Gastrocnemius medialis (tissue), 4 donors: ENCODE data around the gene TRIM45. TPM values are rescaled to one million over a fixed set of nuclear protein-coding genes. Genes with fewer than 3 reads are reported as not detected.
A peak's percentile ranks its signal among the peaks of the same experiment; 100 is the strongest.

Experiments used
- ATAC-seq, 2 donors: fragments of 150-250 bp; one replicate each; pipeline ENCODE4 v1.9.1; 2016
- DNase-seq, 2 donors: peaks; one replicate each; pipeline ENCODE4 v3.0.0-alpha.2; 2019
- H3K27ac ChIP-seq, 4 donors: fragments of 200-600 bp; sonication (generic); 1 replicate in 1 of 4; 2 replicates in 3 of 4; pipeline ENCODE4 v1.5.1; 2016 to 2018; ENCODE audit warnings: mild to moderate bottlenecking in 2 of 4, moderate library complexity in 1 of 4
- H3K27me3 ChIP-seq, 3 donors: fragments of 200-600 bp; sonication (generic) in 2 of 3; 1 replicate in 1 of 3; 2 replicates in 2 of 3; pipeline versions ENCODE4 v1.5.1 to v1.6.0; 2016 to 2019; ENCODE audit warnings: mild to moderate bottlenecking in 1 of 3, moderate library complexity in 1 of 3
- H3K36me3 ChIP-seq, 2 donors: fragments of 200-600 bp; sonication (generic) in 1 of 2; one replicate each; pipeline ENCODE4 v1.5.1; 2017 to 2018
- H3K4me1 ChIP-seq, 2 donors: fragments of 200-600 bp; sonication (generic) in 1 of 2; one replicate each; pipeline ENCODE4 v1.5.1; 2016 to 2017; ENCODE audit warnings: mild to moderate bottlenecking in 2 of 2
- H3K4me3 ChIP-seq, 4 donors: fragments of 200-600 bp; sonication (generic) in 3 of 4; 1 replicate in 1 of 4; 2 replicates in 3 of 4; pipeline ENCODE4 v1.5.1; 2016 to 2019; ENCODE audit warnings: mild to moderate bottlenecking in 2 of 4
- H3K9me3 ChIP-seq, 3 donors: fragments of 200-600 bp; sonication (generic) in 2 of 3; 1 replicate in 1 of 3; 2 replicates in 2 of 3; pipeline ENCODE4 v1.5.1; 2016 to 2019
- POLR2A ChIP-seq, 2 donors: fragments of 450-650 bp; IDR thresholded peaks; one replicate each; pipeline ENCODE4 v1.6.1; 2017; ENCODE audit warnings: antibody characterized with exemption in 2 of 2, mild to moderate bottlenecking in 2 of 2, moderate library complexity in 2 of 2
- in situ Hi-C, 4 donors: fragments of 200-750 bp; cut with MboI; loops; one replicate each; pipeline versions ENCODE4 v1.15.0 to v1.8.0; 2017; ENCODE audit warnings: low sequenced_read_pairs in 4 of 4
- intact Hi-C: fragments of 100-400 bp; cut with DNase I; formaldehyde crosslinking; loops from one replicate; pipeline ENCODE4 v1.15.1; 2023; ENCODE audit warnings: low total_unique reads
- total RNA-seq, 4 donors: library from RNA; depleted of rRNA; stranded (reverse); fragments of >200 nt; gene quantifications; one replicate each; pipeline versions ENCODE4 v1.1.0 to v1.2.3, GENCODE V29; 2016
- TF ChIP-seq, protein P1 (sequence below), 5 experiments: fragments of 450-650 bp in 3 of 5; fragments of 200-600 bp in 2 of 5; sonication (generic) in 2 of 5; IDR thresholded peaks in 4 of 5; conservative IDR thresholded peaks in 1 of 5; 1 replicate in 4 of 5; 2 replicates in 1 of 5; pipeline ENCODE4 v1.5.1; 2016 to 2019; ENCODE audit warnings: antibody characterized with exemption in 5 of 5, mild to moderate bottlenecking in 3 of 5, moderate library complexity in 3 of 5

Gene TRIM45
- total RNA-seq, 4 donors from 2014 or later, result 2.4 to 9.4 (median 5.2) TPM

DNA sequence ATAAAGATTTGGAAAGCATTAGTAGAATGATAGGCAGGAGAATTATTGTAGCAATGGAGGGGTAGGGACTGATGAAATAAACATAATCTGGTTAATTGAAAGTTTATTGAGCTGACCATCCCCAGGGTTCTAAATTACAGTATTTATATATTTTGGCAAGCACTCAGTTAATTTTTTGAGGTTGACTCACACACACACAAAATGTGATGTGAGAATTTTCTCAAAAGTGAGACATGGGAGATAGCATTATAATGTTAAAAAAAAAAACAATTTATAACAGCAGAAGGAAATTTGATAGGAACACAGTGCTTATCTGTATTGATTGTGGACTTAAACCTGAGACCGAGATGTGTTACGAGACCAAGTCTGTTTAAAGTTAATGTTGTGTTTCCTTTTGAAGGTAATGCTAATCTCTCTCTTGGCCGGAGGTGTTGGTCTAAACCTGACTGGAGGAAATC, 24.6 kb downstream of the TRIM45 start:
- TF ChIP-seq, protein P1, sequence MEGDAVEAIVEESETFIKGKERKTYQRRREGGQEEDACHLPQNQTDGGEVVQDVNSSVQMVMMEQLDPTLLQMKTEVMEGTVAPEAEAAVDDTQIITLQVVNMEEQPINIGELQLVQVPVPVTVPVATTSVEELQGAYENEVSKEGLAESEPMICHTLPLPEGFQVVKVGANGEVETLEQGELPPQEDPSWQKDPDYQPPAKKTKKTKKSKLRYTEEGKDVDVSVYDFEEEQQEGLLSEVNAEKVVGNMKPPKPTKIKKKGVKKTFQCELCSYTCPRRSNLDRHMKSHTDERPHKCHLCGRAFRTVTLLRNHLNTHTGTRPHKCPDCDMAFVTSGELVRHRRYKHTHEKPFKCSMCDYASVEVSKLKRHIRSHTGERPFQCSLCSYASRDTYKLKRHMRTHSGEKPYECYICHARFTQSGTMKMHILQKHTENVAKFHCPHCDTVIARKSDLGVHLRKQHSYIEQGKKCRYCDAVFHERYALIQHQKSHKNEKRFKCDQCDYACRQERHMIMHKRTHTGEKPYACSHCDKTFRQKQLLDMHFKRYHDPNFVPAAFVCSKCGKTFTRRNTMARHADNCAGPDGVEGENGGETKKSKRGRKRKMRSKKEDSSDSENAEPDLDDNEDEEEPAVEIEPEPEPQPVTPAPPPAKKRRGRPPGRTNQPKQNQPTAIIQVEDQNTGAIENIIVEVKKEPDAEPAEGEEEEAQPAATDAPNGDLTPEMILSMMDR (IDR thresholded peaks at IDR 0.05 in 4 of 5, conservative IDR thresholded peaks at IDR 0.05 in 1 of 5), result no peak
- no peaks in the 10 kb centered on the region for H3K9me3 ChIP-seq
- no peaks in the 10 kb centered on the region for H3K27me3 ChIP-seq
- H3K4me1 ChIP-seq, result peaks cover 35 to 58% of the 10 kb centered on the region in 2 donors
- ATAC-seq, result no peak
- H3K4me3 ChIP-seq, result no peak overlapping the region
- intact Hi-C loops (loop anchor here (10.0 kb wide), 2 partner anchors 508 to 588 kb away; partner anchors contain the start of gene TENT5C), in situ Hi-C loops (no loop called here)
- no peak for DNase-seq
- H3K27ac ChIP-seq, result peak overlapping the region in 2 of 4 donors; percentile 70 to 94
- H3K36me3 ChIP-seq, result no peaks in the 10 kb centered on the region

DNA sequence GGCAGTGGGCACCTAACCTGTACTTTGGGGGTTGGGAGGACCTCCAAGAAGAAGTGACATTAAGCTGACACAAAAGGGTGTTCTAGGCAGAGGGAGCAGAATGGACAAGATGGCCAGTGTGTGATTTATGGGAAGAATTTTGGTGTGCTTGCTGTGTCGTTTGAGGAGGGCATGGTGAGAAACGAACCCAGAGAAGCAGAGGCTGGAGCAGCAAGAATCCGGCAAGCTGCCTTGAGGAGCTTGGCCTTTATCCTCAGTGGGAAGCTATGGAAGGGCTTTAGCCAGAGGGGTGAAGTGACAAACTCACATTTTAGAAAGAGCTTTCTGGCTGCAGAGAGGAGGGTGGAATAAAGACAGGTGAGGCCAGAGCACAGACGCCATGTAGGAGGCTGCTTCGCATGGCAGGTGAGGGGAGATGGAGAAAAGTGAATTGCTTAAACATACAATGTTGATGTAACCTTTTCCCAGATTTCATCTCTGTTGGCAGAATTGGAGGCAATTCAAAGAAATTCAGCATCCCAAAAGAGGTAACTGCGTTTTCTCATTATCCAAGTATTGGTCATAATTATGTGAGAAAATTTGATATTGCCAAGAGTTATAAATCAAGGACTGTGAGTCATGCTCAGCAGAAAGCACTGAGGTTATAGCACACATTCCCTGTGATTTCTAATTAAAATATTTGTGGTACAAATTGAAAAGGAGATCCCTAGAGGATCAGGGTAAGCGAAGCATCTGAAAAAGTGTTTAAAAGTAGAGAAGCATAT, 26.5 kb downstream of the TRIM45 start:
- Histone ChIP-seq H3K4me3 (no peak overlapping the region), H3K27me3 (no peaks in the 10 kb centered on the region), H3K4me1 (peaks cover 27 to 56% of the 10 kb centered on the region in 2 donors), H3K9me3 (no peaks in the 10 kb centered on the region), H3K27ac (peak overlapping the region; percentile 93 to 96 (median 94)), H3K36me3 (no peaks in the 10 kb centered on the region)
- intact Hi-C loops, result loop anchor here (2.0 to 10.0 kb wide), 3 partner anchors 26 to 590 kb away; partner anchors contain the start of genes TENT5C and TRIM45
- TF ChIP-seq, protein P1 (IDR thresholded peaks at IDR 0.05 in 4 of 5, conservative IDR thresholded peaks at IDR 0.05 in 1 of 5), result no peak
- TF ChIP-seq POLR2A (IDR thresholded peaks at IDR 0.05), result no peak
- ATAC-seq, result no peak
- in situ Hi-C loops, result no loop called here
- no peak for DNase-seq

DNA sequence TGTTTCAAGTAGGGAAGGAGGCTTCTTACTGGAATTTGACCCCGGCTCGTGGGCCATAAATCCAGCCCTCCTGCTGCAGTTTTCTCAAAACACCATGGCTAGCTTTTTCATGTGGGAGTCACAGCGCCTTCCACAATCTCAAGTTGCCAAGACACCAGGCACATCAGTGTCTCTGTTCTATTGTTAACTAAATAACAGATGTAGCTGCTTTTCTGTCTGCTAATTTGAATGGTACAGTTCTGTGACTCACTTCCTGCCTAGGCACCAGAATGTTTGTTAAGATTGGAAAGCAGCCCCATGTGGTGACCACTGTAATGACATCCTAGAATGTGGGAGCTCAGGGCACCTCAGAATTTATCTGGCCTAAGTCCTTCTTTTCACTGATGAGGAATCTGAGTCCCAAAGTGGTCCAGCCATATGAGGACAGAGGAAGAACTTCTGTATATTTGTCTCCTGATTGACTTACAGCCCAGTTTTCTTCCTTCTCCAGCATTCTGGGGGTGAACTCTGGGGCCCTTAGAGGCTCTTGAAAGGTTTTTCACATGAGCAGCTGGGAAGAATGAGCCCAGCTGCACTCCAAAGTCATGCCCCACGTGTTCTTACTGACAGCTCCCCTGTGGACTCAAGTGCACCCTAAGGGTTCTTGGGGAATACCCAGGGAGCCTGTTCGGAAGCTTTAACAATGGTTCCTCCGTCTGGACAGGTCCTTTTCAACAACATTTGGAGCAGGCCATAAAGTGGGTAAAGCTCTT, 27.5 kb downstream of the TRIM45 start:
- Histone ChIP-seq H3K4me1 (peaks cover 27 to 56% of the 10 kb centered on the region in 2 donors), H3K27ac (peak overlapping the region; percentile 93 to 96 (median 94)), H3K9me3 (no peaks in the 10 kb centered on the region), H3K4me3 (no peak overlapping the region), H3K27me3 (no peaks in the 10 kb centered on the region), H3K36me3 (no peaks in the 10 kb centered on the region)
- in situ Hi-C loops (no loop called here), intact Hi-C loops (loop anchor here (2.0 to 10.0 kb wide), 3 partner anchors 27 to 591 kb away; partner anchors contain the start of genes TENT5C and TRIM45)
- no peak for DNase-seq
- peak in 1 of 2 donors; percentile 37 for ATAC-seq
- TF ChIP-seq, protein P1 (IDR thresholded peaks at IDR 0.05 in 4 of 5, conservative IDR thresholded peaks at IDR 0.05 in 1 of 5), result peak in 3 of 5 experiments; percentile 13 to 32 (median 26)
- TF ChIP-seq POLR2A (IDR thresholded peaks at IDR 0.05), result no peak

DNA sequence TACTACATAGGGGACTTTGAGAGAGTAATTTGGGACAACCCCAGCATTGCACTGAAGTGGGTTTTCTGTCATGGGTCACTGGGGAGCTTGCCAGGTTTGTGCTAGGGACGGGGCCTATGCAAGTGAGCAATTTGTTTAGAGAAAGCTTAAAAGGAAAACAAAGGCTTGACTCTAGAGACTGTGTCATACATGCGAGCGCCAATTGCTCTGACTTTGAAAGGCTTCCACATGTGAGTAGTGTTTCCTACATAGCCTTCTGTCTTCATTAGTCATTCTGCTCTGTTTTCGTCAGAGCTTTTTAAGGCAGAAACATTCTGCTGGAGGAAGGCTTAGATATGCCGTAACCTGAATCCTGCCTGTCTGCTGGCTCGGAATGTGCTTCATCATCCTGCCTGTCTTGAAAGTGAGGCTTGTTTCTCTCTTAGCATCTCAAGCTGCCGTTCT, 28.4 kb downstream of the TRIM45 start:
- TF ChIP-seq, protein P1 (IDR thresholded peaks at IDR 0.05 in 4 of 5, conservative IDR thresholded peaks at IDR 0.05 in 1 of 5), result no peak
- TF ChIP-seq POLR2A (IDR thresholded peaks at IDR 0.05), result peak; percentile 9 to 56
- Histone ChIP-seq H3K27me3 (no peaks in the 10 kb centered on the region), H3K9me3 (no peaks in the 10 kb centered on the region), H3K4me3 (peak overlapping the region in 1 of 4 donors; percentile 8), H3K27ac (peak overlapping the region; percentile 93 to 96 (median 94)), H3K36me3 (no peaks in the 10 kb centered on the region), H3K4me1 (peaks cover 21 to 47% of the 10 kb centered on the region in 2 donors)
- in situ Hi-C loops, result no loop called here
- ATAC-seq (peak; percentile 92 to 99), DNase-seq (peak; percentile 68 to 78)
- intact Hi-C loops, result loop anchor here (10.0 kb wide), 2 partner anchors 512 to 592 kb away; partner anchors contain the start of gene TENT5C
